Globus pallidus (tissue), 1 donor: ENCODE measurements around the gene CPT1C.

ENCODE experiments used
- DNase-seq: peaks from one replicate; pipeline ENCODE4 v3.0.0-alpha.2; 2015; ENCODE audit warnings: low spot score

CPT1C gene

DNA sequence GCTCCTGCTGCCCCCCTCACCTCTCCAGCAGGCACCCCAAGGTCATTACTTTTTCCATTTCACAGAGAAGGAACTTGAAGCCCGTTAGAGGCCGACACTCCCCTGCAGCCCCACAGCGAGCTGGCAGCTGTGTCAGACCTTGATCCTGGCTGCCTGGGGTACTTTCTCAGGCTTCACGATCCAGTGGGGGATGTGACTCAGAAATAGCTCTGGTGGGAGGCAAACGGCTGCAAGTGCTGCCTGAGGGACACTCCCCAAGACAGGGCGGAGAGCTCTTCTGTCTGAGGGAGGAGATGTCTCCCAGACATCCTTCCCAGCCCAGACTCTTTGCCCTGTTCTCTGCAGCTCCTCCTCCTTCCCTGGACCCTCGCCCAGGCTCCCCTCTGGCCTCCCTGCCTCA is 67.4 kb downstream of the CPT1C start:
- no peak for DNase-seq

DNA sequence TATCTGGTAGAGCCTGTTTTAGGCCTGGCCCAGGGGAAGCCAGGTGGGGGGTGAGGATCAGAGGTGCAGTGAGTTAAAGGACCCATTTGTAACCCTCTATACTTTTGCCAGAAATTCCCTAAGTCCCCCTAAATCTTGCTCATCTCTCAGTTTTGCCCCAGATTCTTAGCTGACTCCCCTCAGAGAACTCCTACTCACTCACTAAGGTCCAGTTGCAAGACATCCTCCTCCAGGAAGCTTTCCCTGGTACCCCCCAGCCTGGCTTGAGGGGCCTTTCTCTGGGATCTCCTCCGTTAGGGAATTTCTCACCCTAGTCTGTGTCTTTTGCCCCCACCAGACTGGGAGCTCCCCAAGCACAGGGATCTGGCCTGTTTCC is 70.3 kb downstream of the CPT1C start:
- no peak for DNase-seq

DNA sequence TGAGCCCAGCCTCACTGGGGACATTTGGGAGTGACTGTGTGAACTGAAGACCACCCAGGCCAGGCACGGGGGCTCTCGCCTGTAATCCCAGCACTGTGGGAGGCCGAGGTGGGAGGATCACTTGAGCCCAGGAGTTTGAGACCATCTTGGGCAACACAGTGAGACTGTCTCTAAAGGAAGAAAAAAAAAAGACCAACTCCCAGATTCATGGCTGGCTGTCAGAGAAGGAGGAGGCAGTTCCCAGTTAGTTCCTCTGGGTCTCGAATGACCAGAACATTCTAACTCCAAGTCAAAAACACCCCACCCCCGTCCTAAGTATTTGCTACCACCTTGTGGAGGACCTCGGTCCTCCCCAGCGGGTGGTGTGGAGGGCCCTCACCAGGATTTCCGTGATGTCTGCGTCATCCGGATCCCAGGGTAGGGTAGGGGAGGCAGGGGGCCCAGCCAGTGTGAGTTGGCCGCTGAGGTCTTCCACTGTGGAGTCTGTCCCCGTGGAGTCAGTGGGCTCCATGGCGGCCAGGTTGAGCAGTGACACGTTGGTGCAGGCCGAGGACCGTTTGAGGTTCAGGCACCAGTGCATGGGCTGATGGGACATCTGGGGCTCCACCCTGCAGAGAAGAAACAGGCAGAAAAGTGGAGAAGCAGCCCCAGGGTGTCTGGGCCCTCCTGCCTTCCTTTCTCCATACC is 70.9 kb downstream of the CPT1C start:
- no peak for DNase-seq

DNA sequence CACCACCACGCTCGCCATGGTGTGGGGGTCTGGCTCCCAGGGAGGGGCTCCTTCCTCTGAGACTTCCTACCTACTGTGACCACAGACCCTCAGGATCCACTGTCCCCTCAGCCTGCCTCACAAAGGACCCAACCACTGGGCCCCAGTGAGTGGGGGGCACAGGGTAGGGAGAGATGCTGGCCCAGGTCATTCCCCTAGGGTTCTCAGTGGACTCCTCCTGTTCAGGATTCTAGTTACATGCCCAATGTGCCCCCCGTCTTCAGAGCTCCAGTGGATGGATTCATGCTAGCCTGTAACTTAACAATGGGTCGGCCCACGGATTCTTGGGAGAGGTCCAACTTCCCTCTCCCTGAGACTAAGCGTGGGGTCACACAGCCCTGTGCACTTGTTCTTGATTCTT is 72.3 kb downstream of the CPT1C start, which contains the start of gene TSKS:
Gene TSKS, minus strand, starts transcription at position 77 of the 400 bp plus-strand sequence. Its CDS starts 59 bp downstream, at position 18.
- DNase-seq, result no peak
